ENCODE data around the gene LIPC.

LIPC gene

DNA sequence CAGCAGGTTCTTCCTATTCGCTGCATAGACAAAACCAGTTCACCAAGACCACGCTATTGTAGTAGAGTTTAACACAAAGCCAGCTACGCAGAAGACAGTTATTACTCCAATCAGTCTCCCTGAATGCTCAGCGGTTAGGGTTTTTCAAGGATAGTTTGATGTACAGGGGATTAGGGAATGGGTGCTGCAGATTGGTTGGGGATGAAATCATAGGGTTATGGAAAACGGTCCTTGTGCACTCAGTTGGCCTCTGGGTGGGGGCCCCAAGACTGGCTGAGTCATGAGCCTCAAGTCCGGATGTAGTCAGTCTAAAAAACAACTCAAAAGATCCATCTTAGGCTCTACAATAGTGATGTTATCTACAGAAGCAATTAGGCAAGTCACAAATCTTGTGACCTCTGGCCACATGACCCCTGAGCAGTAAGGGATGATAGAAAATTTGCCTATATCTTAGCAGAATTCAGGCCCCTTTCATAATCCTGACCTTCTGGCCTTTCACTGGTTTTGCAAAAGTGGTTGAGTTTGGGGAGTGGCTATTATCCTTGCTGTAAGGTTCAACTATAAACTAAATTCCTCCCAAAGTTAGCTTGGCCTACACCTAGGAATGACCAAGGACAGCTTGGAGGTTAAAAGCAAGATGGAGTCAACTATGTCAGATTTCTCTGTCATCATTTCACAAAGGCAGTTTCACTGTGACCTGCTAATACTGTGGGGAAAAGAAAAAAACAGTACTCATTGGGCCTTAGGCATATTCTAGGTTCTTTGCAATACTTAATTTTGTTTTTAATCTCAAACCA is 57.7 kb downstream of the LIPC start:
- Histone ChIP-seq H3K9me3 (ENCODE audit: control insufficient read depth, insufficient read depth, low read depth, low read length) (no peaks in the 10 kb centered on the region), H3K36me3 (ENCODE audit: control insufficient read depth in 2 of 2, insufficient read depth in 1 of 2, low read length in 2 of 2) (no peaks in the 10 kb centered on the region), H3K27ac (ENCODE audit: extremely low read depth, low read depth, low read length) (no peak overlapping the region), H3K4me3 (ENCODE audit: low read depth, low read length) (no peak overlapping the region), H3K4me1 (ENCODE audit: control insufficient read depth, insufficient read depth, low read length) (no peaks in the 10 kb centered on the region)
- TF ChIP-seq ZNF621 (tag by site-specific recombination; IDR thresholded peaks at IDR 0.05): no peak
- no peak for TF ChIP-seq ZNF449 (tag by site-specific recombination; IDR thresholded peaks at IDR 0.05)
- no peak for TF ChIP-seq BCL11A (tag by site-specific recombination; IDR thresholded peaks at IDR 0.05; ENCODE audit: low read depth)
- TF ChIP-seq ZNF624 (tag by site-specific recombination; IDR thresholded peaks at IDR 0.05): no peak
- no peak for TF ChIP-seq ZNF155 (tag by site-specific recombination; IDR thresholded peaks at IDR 0.05)
- TF ChIP-seq ZFP69B (tag by site-specific recombination; IDR thresholded peaks at IDR 0.05): no peak
- no peak for TF ChIP-seq ZNF623 (tag by site-specific recombination; IDR thresholded peaks at IDR 0.05)
- no peak for TF ChIP-seq ZNF561 (tag by site-specific recombination; IDR thresholded peaks at IDR 0.05; ENCODE audit: borderline replicate concordance)
- no peak for TF ChIP-seq ZSCAN16 (tag by site-specific recombination; IDR thresholded peaks at IDR 0.05)
- TF ChIP-seq, protein P1, sequence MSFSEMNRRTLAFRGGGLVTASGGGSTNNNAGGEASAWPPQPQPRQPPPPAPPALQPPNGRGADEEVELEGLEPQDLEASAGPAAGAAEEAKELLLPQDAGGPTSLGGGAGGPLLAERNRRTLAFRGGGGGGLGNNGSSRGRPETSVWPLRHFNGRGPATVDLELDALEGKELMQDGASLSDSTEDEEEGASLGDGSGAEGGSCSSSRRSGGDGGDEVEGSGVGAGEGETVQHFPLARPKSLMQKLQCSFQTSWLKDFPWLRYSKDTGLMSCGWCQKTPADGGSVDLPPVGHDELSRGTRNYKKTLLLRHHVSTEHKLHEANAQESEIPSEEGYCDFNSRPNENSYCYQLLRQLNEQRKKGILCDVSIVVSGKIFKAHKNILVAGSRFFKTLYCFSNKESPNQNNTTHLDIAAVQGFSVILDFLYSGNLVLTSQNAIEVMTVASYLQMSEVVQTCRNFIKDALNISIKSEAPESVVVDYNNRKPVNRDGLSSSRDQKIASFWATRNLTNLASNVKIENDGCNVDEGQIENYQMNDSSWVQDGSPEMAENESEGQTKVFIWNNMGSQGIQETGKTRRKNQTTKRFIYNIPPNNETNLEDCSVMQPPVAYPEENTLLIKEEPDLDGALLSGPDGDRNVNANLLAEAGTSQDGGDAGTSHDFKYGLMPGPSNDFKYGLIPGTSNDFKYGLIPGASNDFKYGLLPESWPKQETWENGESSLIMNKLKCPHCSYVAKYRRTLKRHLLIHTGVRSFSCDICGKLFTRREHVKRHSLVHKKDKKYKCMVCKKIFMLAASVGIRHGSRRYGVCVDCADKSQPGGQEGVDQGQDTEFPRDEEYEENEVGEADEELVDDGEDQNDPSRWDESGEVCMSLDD (tag by site-specific recombination; IDR thresholded peaks at IDR 0.05): no peak
- TF ChIP-seq IKZF3 (tag by site-specific recombination; IDR thresholded peaks at IDR 0.05): no peak
- TF ChIP-seq ZXDB (tag by site-specific recombination; IDR thresholded peaks at IDR 0.05): no peak
- no peak for TF ChIP-seq ZBTB17 (tag by site-specific recombination; IDR thresholded peaks at IDR 0.05)
- TF ChIP-seq ZNF692 (tag by site-specific recombination; IDR thresholded peaks at IDR 0.05): no peak
- no peak for TF ChIP-seq ZNF585B (tag by site-specific recombination; IDR thresholded peaks at IDR 0.05)
- TF ChIP-seq ZNF416 (tag by site-specific recombination; IDR thresholded peaks at IDR 0.05): no peak
- TF ChIP-seq ZNF747 (tag by site-specific recombination; IDR thresholded peaks at IDR 0.05): no peak
- TF ChIP-seq ZNF785 (tag by site-specific recombination; IDR thresholded peaks at IDR 0.05): no peak
- TF ChIP-seq PRDM10 (tag by site-specific recombination; IDR thresholded peaks at IDR 0.05): no peak
- TF ChIP-seq ZNF121 (tag by site-specific recombination; IDR thresholded peaks at IDR 0.05): no peak
- ChIA-PET CTCF (no interaction called here), POLR2A (no interaction called here)

Data from HEK293 (cell line).